ENCODE measurements around the gene NFATC2. TPM values are rescaled to one million over a fixed set of nuclear protein-coding genes. Genes with fewer than 3 reads are reported as not detected.

NFATC2 gene
- total RNA-seq, 4 donors from 2014 or later, result 5.7 to 36.4 (median 12.0) TPM

DNA sequence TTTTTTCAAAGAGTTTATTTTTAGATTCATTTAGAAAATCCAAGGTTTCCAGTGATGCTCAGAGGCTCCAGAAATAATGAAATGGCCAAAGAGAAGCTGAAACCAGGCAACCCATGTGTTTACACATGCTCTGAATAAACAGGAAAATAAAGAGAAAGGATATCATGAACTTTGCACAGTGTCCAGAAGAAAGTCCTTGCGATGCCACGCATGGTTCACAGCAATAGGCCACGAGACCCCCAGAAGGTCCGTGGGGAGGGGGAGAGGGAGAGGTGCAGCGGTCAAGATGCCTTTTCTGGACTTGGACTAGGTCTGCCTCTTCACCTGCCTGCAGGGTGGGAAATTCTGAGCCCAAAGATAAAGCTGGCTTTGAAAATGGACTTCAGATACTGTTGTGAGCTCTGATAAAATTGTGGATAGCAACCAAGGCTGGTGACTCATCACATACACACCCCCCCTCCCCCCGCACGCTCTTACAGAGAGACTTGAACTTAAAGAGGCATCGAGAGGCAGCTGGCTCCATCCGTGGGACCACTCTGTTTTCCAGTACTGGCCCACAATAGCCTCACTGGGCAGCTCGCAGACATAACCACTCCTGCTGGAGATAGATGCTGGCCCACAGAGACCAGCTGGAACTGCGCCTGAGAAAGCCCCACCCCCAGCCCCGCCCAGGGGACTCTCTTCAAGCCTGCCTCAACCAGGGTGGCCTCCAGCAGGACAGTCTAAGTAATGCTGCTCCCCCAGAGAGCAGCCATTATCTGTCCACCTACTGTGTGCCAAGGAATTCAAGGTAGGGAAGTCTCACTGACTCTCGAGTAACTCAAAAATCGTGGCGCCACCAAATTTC, 21.2 kb upstream of the NFATC2 start:
- H3K4me1 ChIP-seq, result peaks cover 8 to 9% of the 10 kb centered on the region in 2 donors
- intact Hi-C loops (cut with DNase I; ENCODE audit: low total_unique reads), result loop anchor here (5.0 kb wide), 1 partner anchor 116 kb away; no protein-coding TSS in a partner anchor
- peak; percentile 75 to 84 for DNase-seq
- TF ChIP-seq POLR2A (IDR thresholded peaks at IDR 0.05), result no peak
- TF ChIP-seq, protein P1, sequence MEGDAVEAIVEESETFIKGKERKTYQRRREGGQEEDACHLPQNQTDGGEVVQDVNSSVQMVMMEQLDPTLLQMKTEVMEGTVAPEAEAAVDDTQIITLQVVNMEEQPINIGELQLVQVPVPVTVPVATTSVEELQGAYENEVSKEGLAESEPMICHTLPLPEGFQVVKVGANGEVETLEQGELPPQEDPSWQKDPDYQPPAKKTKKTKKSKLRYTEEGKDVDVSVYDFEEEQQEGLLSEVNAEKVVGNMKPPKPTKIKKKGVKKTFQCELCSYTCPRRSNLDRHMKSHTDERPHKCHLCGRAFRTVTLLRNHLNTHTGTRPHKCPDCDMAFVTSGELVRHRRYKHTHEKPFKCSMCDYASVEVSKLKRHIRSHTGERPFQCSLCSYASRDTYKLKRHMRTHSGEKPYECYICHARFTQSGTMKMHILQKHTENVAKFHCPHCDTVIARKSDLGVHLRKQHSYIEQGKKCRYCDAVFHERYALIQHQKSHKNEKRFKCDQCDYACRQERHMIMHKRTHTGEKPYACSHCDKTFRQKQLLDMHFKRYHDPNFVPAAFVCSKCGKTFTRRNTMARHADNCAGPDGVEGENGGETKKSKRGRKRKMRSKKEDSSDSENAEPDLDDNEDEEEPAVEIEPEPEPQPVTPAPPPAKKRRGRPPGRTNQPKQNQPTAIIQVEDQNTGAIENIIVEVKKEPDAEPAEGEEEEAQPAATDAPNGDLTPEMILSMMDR (IDR thresholded peaks at IDR 0.05), result peak in 1 of 4 experiments; percentile 13
- no peaks in the 10 kb centered on the region for H3K9me3 ChIP-seq
- H3K4me3 ChIP-seq, result peak overlapping the region; percentile 44 to 55
- peak overlapping the region; percentile 93 to 94 for H3K27ac ChIP-seq
- H3K36me3 ChIP-seq, result no peaks in the 10 kb centered on the region
- H3K27me3 ChIP-seq, result no peaks in the 10 kb centered on the region

DNA sequence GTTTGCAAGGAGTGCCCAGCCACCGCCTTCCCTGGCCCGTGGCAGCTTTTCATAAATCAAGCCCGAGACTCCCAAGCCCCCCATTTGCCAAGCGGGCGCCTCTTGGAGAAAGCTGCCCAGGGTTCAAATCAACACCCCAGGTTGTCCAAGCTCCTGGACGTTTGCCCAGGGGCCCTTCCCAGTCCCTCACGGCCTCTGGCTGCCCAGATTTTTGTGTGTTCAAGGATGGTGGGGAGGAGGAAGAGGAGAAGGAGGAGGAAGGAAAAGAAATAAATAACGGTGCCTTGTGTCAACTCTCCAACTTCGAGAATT, 20.6 kb upstream of the NFATC2 start:
- Histone ChIP-seq H3K27ac (peak overlapping the region; percentile 93 to 94), H3K4me3 (peak overlapping the region; percentile 44 to 55), H3K36me3 (no peaks in the 10 kb centered on the region), H3K27me3 (no peaks in the 10 kb centered on the region), H3K4me1 (peaks cover 8 to 9% of the 10 kb centered on the region in 2 donors), H3K9me3 (no peaks in the 10 kb centered on the region)
- intact Hi-C loops (cut with DNase I; ENCODE audit: low total_unique reads), result loop anchor here (5.0 kb wide), 1 partner anchor 116 kb away; no protein-coding TSS in a partner anchor
- DNase-seq, result no peak
- TF ChIP-seq, protein P1 (IDR thresholded peaks at IDR 0.05), result no peak
- no peak for TF ChIP-seq POLR2A (IDR thresholded peaks at IDR 0.05)

DNA sequence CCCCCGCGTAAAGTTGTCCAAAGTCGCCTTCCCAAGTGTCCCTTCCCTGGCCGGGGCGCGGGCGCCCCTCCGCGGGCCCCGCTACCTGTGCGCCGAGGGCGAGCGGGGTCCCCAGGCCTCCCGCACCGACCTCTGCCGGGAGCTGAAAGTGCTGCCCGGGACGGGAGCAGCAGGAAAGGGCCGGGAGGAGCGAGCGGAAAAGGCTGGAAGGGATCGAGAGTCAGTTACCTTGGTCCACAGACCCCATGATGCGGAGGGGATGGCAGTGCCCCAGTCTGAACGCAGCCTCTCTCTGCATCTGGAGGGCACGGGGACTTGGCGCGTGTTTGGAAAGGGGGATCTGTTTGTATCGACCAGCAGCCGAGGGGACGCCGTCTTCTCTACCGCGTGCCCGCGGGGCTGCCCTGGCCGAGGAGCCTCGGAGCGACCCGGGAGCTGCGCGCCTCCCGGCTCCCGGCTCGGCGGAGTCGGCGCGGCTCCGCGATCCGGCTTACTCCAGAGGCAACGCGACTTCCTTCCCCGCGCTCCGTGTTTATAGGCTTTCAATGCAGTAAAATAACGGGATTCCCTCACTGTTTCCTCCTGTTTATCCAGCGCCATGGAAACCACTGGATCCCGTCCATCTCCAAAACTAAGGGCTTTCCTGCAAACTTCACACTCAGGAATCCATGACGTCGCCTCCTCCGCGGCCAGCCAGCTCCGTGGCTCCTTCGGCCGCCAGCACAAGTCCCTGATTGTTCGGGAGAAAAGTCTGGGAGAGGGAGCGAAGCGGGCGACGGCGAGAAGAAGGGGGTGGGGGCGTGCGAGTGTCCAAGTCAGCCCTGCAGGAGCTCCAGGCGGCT, 20.0 kb upstream of the NFATC2 start:
- H3K9me3 ChIP-seq, result no peaks in the 10 kb centered on the region
- peaks cover 8 to 9% of the 10 kb centered on the region in 2 donors for H3K4me1 ChIP-seq

DNA sequence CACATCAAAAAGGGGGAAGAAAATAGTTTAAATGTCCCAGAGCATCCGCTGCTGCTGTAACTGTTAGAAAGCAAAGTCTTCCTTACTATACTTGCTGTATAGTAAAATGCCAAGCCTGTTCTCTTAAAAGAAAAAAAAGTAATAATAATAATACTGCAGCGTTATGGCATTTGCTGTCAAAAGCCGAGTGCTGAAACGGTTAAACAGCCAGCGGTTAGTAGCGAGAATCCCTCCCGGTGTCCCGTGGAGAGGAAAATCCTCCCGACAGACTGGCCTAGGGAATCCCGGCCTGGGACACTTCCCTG, 19.5 kb upstream of the NFATC2 start:
- peak in 1 of 2 donors; percentile 44 for DNase-seq
- Histone ChIP-seq H3K36me3 (no peaks in the 10 kb centered on the region), H3K9me3 (no peaks in the 10 kb centered on the region), H3K27me3 (no peaks in the 10 kb centered on the region), H3K4me3 (peak overlapping the region; percentile 44 to 55), H3K4me1 (peaks cover 8 to 9% of the 10 kb centered on the region in 2 donors), H3K27ac (peak overlapping the region; percentile 93 to 94)
- no peak for TF ChIP-seq POLR2A (IDR thresholded peaks at IDR 0.05)
- TF ChIP-seq, protein P1 (IDR thresholded peaks at IDR 0.05), result no peak
- intact Hi-C loops (cut with DNase I; ENCODE audit: low total_unique reads), result loop anchor here (5.0 kb wide), 1 partner anchor 115 kb away; no protein-coding TSS in a partner anchor

More for the DNA sequence above, 20.0 kb upstream of the NFATC2 start:
- peak; percentile 93 to 94 for DNase-seq
- peak overlapping the region; percentile 93 to 94 for H3K27ac ChIP-seq
- H3K4me3 ChIP-seq, result peak overlapping the region; percentile 44 to 55
- no peaks in the 10 kb centered on the region for H3K27me3 ChIP-seq
- peak; percentile 8 to 67 for TF ChIP-seq POLR2A (IDR thresholded peaks at IDR 0.05)
- TF ChIP-seq, protein P1 (IDR thresholded peaks at IDR 0.05), result peak in 1 of 4 experiments; percentile 7
- no peaks in the 10 kb centered on the region for H3K36me3 ChIP-seq
- intact Hi-C loops (cut with DNase I; ENCODE audit: low total_unique reads), result loop anchor here (5.0 kb wide), 1 partner anchor 115 kb away; no protein-coding TSS in a partner anchor

Measured in uterus (tissue), 4 donors.